HL-60 (cell line): ENCODE data around the gene LRMDA.

Source experiments
- GABPA ChIP-seq: IDR thresholded peaks from 2 replicates; pipeline ENCODE4 v1.6.1; 2012; ENCODE audit warnings: low read depth
- POLR2AphosphoS5 ChIP-seq: IDR thresholded peaks from 2 replicates; pipeline ENCODE4 v1.6.1; 2012; ENCODE audit warnings: low read depth
- SPI1 ChIP-seq: IDR thresholded peaks from 2 replicates; pipeline ENCODE4 v1.6.1; 2012; ENCODE audit warnings: low read depth, mild to moderate bottlenecking, borderline replicate concordance
- TF ChIP-seq, protein P1 (sequence below): IDR thresholded peaks from one replicate; pipeline ENCODE4 v1.5.1; 2011; ENCODE audit warnings: low read length, control low read depth, inconsistent platforms; ENCODE audit not compliant: insufficient read depth
- TF ChIP-seq, protein P2 (sequence below): IDR thresholded peaks from 2 replicates; pipeline ENCODE4 v1.6.1; 2012; ENCODE audit warnings: low read depth; ENCODE audit not compliant: insufficient replicate concordance

DNA sequence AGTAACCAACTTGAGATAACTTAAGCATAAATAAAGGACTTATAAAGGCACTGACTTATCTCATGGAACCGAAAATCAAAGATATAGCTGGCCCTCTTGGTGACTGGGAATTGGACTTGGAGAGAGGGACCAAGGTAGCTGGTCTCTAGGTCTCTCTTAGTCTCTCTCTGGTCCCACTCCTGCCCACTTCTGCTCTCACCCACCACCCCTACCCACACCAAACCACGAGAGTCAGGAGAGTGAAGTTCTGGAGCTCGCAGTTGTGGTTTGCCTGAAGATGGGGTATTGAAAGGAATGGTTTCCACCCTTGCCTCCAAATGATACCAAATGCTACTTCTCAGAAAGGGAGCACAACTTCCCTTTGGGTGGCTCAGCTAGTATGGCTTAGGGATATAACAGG is 216.3 kb downstream of the LRMDA start:
- TF ChIP-seq POLR2AphosphoS5 (no peak), SPI1 (no peak), GABPA (no peak)
- TF ChIP-seq, protein P1, sequence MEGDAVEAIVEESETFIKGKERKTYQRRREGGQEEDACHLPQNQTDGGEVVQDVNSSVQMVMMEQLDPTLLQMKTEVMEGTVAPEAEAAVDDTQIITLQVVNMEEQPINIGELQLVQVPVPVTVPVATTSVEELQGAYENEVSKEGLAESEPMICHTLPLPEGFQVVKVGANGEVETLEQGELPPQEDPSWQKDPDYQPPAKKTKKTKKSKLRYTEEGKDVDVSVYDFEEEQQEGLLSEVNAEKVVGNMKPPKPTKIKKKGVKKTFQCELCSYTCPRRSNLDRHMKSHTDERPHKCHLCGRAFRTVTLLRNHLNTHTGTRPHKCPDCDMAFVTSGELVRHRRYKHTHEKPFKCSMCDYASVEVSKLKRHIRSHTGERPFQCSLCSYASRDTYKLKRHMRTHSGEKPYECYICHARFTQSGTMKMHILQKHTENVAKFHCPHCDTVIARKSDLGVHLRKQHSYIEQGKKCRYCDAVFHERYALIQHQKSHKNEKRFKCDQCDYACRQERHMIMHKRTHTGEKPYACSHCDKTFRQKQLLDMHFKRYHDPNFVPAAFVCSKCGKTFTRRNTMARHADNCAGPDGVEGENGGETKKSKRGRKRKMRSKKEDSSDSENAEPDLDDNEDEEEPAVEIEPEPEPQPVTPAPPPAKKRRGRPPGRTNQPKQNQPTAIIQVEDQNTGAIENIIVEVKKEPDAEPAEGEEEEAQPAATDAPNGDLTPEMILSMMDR = no peak
- TF ChIP-seq, protein P2, sequence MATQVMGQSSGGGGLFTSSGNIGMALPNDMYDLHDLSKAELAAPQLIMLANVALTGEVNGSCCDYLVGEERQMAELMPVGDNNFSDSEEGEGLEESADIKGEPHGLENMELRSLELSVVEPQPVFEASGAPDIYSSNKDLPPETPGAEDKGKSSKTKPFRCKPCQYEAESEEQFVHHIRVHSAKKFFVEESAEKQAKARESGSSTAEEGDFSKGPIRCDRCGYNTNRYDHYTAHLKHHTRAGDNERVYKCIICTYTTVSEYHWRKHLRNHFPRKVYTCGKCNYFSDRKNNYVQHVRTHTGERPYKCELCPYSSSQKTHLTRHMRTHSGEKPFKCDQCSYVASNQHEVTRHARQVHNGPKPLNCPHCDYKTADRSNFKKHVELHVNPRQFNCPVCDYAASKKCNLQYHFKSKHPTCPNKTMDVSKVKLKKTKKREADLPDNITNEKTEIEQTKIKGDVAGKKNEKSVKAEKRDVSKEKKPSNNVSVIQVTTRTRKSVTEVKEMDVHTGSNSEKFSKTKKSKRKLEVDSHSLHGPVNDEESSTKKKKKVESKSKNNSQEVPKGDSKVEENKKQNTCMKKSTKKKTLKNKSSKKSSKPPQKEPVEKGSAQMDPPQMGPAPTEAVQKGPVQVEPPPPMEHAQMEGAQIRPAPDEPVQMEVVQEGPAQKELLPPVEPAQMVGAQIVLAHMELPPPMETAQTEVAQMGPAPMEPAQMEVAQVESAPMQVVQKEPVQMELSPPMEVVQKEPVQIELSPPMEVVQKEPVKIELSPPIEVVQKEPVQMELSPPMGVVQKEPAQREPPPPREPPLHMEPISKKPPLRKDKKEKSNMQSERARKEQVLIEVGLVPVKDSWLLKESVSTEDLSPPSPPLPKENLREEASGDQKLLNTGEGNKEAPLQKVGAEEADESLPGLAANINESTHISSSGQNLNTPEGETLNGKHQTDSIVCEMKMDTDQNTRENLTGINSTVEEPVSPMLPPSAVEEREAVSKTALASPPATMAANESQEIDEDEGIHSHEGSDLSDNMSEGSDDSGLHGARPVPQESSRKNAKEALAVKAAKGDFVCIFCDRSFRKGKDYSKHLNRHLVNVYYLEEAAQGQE = no peak
